NCI-H187 treated with DMSO at 0.1 percent for 48 hours (cell line): ENCODE results near the gene EIF4E2.
"Not testable (repeated sequence)": the region's sequence is repeated elsewhere in the genome, so short reads cannot be mapped to it uniquely, and the experiment has no call there.

Experiments
- DNase-seq: peaks from one replicate; lab custom pipeline; 2025; lab: John Stamatoyannopoulos, UW

Gene EIF4E2

GRCh38 chr2:232522623-232523401, 27.7 kb upstream of the EIF4E2 start:
- DNase-seq, result no peak

DNA sequence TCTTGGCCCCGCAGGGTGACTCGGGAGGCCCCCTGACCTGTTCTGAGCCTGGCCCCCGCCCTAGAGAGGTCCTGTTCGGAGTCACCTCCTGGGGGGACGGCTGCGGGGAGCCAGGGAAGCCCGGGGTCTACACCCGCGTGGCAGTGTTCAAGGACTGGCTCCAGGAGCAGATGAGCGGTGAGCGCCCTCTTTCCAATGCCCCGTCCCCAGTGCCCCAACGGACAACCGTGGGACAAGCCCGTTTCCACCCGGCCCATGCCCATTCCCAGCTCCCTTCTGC, 27.1 kb upstream of the EIF4E2 start:
- DNase-seq, result no peak

DNA sequence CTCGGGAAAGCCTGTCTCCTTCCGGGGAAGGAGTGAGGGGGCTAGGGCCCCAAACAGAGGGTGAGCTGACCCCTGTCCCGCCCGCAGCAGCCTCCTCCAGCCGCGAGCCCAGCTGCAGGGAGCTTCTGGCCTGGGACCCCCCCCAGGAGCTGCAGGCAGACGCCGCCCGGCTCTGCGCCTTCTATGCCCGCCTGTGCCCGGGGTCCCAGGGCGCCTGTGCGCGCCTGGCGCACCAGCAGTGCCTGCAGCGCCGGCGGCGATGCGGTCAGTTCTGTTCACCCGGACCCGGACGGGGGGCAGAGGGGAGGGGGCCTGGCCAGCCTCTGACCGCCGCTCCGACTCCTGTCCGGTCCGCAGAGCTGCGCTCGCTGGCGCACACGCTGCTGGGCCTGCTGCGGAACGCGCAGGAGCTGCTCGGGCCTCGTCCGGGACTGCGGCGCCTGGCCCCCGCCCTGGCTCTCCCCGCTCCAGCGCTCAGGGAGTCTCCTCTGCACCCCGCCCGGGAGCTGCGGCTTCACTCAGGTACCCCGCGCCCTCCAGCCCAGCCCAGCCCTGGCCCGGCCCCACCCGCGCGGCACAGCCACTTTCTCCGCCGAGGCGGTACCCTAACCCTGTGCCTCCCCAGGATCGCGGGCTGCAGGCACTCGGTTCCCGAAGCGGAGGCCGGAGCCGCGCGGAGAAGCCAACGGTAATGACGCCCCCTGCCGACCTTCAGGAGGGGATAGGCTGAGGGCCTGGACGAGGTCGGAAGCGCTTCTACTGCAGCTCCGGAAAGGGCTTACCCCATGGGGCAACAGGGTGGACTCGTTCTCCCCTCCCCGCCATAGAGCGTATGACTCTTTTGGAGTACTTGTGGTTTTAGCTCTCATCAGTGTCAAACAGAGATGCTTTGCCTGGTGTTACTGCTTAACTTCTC, 26.5 kb upstream of the EIF4E2 start:
- DNase-seq, result no peak

DNA sequence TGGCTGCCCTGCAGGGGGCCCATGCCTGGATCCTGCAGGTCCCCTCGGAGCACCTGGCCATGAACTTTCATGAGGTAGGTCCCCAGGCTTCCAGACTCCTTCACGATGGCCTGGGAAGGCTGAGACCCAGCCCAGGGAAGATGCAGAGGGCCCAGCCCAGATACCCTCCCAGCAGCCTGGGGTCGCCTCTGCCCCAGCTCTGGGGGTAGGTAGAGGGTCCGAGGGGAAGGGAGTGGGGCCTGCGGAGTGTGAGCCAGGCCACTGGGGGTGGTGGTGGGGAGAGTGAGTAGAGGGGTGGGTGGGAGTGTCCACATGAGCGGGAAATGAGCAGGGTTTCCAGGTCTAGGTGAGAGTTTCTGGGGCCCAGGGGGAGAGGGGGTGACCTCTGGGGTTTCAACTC, 25.7 kb upstream of the EIF4E2 start:
- DNase-seq, result no peak

GRCh38 chr2:232525199-232525598, 25.3 kb upstream of the EIF4E2 start:
- DNase-seq, result no peak

DNA sequence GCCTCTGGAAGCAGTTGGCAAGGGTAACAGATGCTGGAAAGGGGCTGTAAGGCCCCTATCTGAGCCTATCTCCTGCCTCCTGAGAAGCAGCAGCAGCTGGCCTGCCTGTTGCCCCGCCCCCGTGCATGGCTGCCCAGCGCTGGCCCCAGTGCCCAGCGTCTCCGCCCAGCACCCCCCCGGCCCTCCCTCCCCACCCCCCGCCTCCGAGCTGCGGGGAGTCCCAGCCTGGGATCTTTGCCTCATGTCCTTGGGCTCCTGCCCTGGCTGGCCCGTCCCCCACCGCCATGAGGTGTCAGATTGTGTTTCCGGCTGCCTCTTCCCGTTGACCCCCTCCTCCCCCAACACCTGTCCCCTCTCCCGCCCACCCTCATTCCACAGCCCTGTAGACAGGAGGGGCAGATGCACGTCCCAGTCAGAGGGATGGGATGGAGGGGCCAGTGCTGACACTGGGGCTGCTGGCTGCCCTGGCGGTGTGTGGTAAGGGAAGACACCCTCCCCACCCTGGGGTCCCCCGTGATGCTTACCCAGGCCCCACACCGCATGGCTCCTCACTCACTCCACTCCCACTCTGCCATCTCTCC, 24.6 kb upstream of the EIF4E2 start, which contains the start of gene CHRND:
Gene CHRND, plus strand, starts transcription at position 370 of the 581 bp plus-strand sequence. Its CDS starts 56 bp downstream, at position 426.
- DNase-seq, result no peak

GRCh38 chr2:232526372-232526941, 24.0 kb upstream of the EIF4E2 start:
- DNase-seq, result no peak

- DNase-seq, result no peak
These were observed 22.5 kb upstream of the EIF4E2 start for GRCh38 chr2:232527905-232528470.

DNA sequence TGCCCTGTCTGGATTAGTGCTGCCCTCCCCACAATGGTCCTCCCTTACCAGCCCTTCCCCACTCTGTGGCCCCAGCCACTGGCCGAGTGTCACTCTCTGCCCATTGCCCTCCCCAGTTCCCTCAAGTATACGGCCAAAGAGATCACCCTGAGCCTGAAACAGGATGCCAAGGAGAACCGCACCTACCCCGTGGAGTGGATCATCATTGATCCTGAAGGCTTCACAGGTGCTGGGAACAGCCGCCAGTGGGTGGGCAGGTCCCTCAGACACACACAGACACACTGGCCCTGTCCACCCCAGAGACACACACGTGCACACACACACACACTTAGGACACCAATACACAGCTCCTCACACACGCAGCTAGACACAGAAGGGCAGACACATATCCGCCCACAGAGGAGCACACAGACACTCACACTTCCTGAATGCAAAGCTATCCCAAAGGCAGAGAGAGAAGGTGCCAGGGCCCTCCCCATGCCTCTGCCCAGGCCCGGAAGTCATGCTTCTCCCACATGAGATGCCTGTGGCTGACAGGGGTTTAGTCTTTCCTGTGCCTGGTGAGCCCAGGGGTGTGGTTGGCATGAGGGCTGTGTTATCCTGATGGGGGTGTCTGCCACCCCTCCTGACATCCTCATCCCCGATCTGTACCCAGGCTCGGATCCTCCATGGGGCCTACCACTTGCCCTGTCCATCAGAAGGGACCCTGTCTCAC, 21.6 kb upstream of the EIF4E2 start:
- DNase-seq, result no peak

DNA sequence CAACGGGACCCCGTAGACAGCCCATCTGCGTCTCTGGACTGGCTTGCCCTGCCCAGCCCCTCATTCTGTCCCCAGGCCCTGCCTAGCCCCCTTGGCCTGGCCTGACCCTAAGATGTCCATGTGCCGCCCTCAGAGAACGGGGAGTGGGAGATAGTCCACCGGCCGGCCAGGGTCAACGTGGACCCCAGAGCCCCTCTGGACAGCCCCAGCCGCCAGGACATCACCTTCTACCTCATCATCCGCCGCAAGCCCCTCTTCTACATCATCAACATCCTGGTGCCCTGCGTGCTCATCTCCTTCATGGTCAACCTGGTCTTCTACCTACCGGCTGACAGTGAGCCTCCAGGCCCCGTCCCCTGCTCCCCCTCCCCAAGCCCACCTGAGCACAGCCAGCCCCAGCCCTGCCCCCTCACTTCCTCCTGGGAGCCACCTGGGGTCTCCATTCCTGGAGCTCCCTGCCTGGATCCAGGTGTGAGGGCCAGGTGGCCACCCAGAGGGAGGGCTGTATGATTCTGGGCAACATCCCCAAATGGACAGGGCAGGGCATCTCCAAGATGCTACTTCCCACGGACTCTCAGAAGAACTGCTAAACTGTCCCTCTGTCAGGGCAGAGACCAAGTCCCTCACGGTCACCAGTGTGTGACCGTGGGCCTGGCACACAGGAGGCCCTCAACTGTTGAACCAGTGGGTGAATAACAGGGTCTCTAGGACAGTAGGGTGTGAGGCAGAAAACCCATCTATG, 20.5 kb upstream of the EIF4E2 start:
- DNase-seq, result no peak

DNA sequence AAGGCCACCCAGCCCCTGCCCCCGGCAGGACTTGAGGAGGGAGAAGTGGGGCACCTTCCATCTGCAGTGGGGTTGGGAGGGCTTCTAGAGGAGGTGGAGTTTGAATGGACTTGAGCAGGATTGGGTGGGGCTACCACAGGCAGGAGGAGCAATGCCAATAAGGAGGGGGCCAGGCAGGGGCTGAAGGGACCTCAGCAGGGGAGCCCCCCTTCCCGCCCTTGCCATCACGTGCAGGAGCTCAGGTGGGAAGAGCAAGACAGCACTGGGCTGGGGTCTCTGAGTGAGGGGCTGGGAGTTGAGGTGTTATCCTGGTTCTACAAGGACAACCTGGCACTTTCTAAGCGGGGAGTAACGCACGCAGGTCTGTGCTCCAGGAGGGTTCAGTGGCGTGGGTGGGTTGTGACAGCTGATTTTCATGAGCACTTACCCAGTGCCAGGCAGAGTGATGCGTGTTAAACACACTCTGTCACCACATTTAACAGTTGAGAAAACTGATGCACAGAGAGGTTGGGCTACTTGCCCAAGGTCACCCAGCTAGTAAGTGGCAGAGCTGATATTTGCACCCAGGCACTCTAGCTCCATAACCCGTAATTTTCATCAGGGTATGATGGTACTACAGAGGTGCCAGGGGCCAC, 19.7 kb upstream of the EIF4E2 start:
- no peak for DNase-seq

- DNase-seq, result no peak
These were observed 18.1 kb upstream of the EIF4E2 start for GRCh38 chr2:232532419-232532818.

- DNase-seq, result not testable (repeated sequence)
These were observed 17.7 kb upstream of the EIF4E2 start for GRCh38 chr2:232532821-232533220.

DNA sequence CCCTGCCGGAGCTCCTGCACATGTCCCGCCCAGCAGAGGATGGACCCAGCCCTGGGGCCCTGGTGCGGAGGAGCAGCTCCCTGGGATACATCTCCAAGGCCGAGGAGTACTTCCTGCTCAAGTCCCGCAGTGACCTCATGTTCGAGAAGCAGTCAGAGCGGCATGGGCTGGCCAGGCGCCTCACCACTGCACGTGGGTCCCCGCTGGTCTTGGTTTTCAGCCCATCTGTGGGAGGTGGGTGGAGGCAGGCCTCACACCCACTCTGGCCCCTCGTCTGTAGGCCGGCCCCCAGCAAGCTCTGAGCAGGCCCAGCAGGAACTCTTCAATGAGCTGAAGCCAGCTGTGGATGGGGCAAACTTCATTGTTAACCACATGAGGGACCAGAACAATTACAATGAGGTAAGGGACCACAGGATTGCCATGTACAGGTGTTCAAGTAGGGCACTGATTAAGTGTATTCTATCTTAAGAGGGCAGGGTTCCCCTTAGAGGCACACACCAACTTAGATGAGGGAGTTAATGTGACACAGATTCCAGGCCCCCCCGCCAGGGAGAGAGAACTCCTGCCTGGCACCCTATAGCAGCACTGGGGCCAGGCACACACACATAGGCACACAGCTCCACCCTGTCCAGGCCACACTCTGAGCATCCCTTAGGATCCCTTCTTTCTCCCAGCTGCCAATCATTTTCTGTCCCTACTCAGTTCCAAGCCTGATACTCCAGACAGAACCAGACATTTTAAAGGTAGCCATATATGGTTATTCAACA, 16.4 kb upstream of the EIF4E2 start:
- DNase-seq, result no peak

DNA sequence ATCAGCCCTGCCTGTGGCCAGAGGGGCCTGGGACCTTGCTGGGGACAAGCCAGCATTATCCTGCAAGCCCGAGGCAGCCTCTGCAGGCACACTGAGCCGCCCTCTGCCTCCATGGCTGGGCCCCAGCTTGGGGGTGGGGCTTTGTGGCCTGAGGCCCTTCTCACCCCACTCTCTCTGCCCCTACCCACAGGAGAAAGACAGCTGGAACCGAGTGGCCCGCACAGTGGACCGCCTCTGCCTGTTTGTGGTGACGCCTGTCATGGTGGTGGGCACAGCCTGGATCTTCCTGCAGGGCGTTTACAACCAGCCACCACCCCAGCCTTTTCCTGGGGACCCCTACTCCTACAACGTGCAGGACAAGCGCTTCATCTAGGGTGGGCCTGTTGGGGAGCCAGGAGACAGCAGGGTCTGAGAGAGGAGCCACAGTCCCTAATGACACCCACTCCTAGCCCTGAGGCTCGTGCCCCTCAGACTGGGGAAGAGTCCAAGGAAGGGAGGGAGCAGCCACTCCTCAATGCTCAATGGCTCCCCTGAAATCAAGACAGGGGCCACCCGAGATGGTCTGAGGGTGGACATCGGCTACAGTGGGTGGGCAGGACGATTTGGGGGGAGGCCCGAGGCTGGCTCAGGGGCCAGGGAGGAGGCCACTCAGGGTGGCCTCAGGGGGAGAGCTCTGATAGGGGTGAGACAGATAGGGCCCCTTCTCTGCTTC, 15.4 kb upstream of the EIF4E2 start:
- DNase-seq, result no peak

GRCh38 chr2:232535761-232536530, 14.5 kb upstream of the EIF4E2 start:
- DNase-seq, result no peak

DNA sequence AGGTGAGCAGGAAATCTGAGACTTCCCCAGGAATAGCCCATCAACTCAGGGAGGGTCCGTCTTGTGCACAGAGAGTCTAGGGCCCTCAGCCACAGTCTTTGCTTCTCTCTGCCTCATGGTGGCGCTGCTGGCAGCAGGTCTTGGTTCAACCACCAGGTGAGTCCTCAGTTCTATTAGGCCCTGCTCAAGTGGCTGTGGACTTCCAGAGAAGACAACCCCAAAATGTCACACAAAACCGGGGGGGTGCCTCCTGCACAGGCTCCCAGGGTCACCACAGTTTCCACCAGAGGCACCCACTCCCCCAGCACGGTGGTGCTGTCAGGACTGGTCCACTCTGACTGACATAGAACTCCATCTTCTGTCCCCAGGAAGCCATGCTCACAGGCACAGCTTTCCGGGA, 13.4 kb upstream of the EIF4E2 start:
- DNase-seq, result no peak

DNA sequence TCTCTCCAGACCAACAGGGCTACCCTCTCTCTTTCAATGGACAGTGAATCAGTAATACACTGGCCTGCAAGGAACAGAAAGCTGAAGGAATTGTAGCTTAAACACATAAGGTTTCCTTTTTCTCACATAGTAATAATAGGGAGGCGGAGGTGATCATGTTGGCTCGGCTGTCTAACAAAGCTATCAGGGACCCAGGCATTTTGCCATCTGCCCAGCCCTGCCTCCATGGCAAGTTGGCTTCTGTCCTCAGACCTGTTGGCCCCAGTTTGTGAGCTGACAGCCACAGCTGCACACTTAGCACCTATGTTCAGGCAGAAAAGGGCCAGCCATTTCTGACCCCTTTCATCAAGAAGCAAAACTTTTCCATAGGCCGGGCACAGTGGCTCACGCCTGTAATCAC, 13.0 kb upstream of the EIF4E2 start:
- no peak for DNase-seq
